ENCODE results near the gene CCDC14.

DNA sequence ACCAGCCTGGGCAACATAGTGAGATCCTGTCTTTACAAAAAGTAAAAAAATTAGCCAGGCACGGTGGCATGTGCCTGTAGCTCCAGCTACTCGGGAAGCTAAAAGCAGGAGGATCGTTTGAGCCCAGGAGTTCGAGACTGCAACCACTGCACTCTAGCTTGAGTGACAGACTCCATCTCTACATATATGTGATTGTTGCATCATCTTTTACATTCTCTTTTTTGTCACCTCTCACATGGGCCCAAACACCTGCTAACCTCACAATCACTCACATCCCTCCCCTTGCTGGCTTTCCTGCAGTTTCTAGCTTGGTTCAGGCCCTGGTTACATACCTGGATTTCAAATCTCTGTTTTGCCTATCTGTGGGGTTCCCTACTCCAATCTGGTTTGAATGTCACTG lies 96.3 kb downstream of the CCDC14 start:
- no peak for TF ChIP-seq CTCF (IDR thresholded peaks at IDR 0.05)
- no peak for TF ChIP-seq POLR2A (IDR thresholded peaks at IDR 0.05)
- no peak for TF ChIP-seq POLR2AphosphoS5 (IDR thresholded peaks at IDR 0.05; ENCODE audit: insufficient read depth in 1 of 2, low read depth in 1 of 2)

Measured in vagina (tissue), 2 donors.